ENCODE data around the gene SMCO1.

GRCh38 chr3:196524527-196524926 is 9.4 kb upstream of the SMCO1 start:
- TF ChIP-seq CTCF (IDR thresholded peaks at IDR 0.05) (peak in 1 of 6 experiments; percentile 45), POLR2A (IDR thresholded peaks at IDR 0.05) (no peak)

All from esophagus squamous epithelium (tissue), 4 donors.